Measurements from ENCODE around the gene RALGAPA2. TPM values are rescaled to one million over a fixed set of nuclear protein-coding genes. Genes with fewer than 3 reads are reported as not detected.

RALGAPA2 gene
- total and polyA plus RNA-seq, 2 experiments from 2014 or later: 1.3 to 2.6 TPM

DNA sequence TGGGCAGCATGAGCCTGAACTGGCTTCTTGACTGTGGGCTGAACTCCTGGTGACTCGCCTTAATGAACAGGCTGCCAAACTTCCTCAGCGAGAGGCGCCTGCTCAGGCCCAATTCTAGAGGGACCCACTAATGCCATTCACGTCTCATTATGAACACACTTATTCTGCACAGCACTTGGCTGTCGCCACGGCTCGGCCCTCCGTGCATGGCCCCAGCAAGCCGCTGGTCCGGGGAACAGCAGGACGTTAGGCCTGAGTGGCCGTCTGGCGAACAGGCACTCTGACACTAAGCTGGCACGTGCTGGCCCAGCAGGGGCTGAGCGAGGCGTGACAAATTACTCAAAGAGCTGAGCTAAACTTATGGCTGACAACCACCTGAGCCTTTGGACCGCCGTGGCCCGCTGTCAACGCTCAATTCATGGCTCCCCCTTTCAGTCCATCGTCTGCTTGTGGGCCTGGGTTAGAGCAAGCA, 298.6 kb downstream of the RALGAPA2 start:
- Histone ChIP-seq H4K20me1 (ENCODE audit: insufficient read depth) (no peaks in the 10 kb centered on the region), H3K9ac (no peak overlapping the region), H3F3A (ENCODE audit: insufficient read depth) (no peaks in the 10 kb centered on the region), H3K4me2 (ENCODE audit: unreplicated experiment) (no peak overlapping the region), H3K4me3 (no peak overlapping the region), H3K27me3 (replicated peaks; ENCODE audit: insufficient read depth) (no peaks in the 10 kb centered on the region), H2AFZ (no peak overlapping the region), H3K9me3 (ENCODE audit: low read depth) (no peaks in the 10 kb centered on the region), H3K79me2 (ENCODE audit: insufficient read depth) (no peaks in the 10 kb centered on the region), H3K36me3 (ENCODE audit: low read depth) (no peaks in the 10 kb centered on the region), H3K27ac (no peak overlapping the region), H3K4me1 (ENCODE audit: insufficient read depth) (no peaks in the 10 kb centered on the region), H3K9me2 (ENCODE audit: insufficient read depth) (no peaks in the 10 kb centered on the region)
- in situ Hi-C loops (cut with MboI): no loop called here
- peak; percentile 2 for DNase-seq
- WGBS, 2 experiments (ENCODE audit: low coverage in 1 of 2, low lambda C conversion rate in 2 of 2, missing lambda C conversion rate in 2 of 2): 78 to 82% methylated on average over 19 to 21 of the region's 21 CpGs
- TF ChIP-seq EZH2 (IDR thresholded peaks at IDR 0.05; ENCODE audit: insufficient read depth, poor library complexity, severe bottlenecking) (no peak), EZH2phosphoT487 (IDR thresholded peaks at IDR 0.05; ENCODE audit: insufficient read depth, low read depth) (no peak)

DNA sequence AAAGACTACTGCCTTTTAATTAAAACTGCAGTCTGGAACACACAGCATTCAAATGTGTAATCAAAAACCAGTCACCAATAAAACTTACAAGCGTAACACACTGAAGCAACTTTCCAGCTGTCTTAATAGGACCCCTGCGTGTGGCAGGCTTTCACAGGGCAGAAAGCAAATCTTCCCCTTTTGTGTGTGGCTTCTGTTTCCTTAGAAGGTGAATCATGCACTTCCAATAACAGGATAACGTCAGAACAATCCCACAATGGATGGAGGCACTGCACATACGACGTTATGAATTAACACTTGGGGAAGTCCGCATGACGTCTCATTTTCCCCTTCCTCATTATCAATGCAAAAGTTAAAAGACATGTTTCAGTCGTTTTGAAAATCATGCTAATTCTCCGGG, 299.7 kb downstream of the RALGAPA2 start:
- no peaks in the 10 kb centered on the region for H3K9me3 ChIP-seq (ENCODE audit: low read depth)
- H3K4me2 ChIP-seq (ENCODE audit: unreplicated experiment): no peak overlapping the region
- no peaks in the 10 kb centered on the region for H3K9me2 ChIP-seq (ENCODE audit: insufficient read depth)
- H2AFZ ChIP-seq: no peak overlapping the region
- DNase-seq: no peak
- 68 to 69% methylated on average over 9 of the region's 9 CpGs for WGBS, 2 experiments (ENCODE audit: low coverage in 1 of 2, low lambda C conversion rate in 2 of 2, missing lambda C conversion rate in 2 of 2)
- no peaks in the 10 kb centered on the region for H3K27me3 ChIP-seq (replicated peaks; ENCODE audit: insufficient read depth)
- H4K20me1 ChIP-seq (ENCODE audit: insufficient read depth): no peaks in the 10 kb centered on the region
- H3K36me3 ChIP-seq (ENCODE audit: low read depth): no peaks in the 10 kb centered on the region
- TF ChIP-seq EZH2 (IDR thresholded peaks at IDR 0.05; ENCODE audit: insufficient read depth, poor library complexity, severe bottlenecking): no peak
- TF ChIP-seq EZH2phosphoT487 (IDR thresholded peaks at IDR 0.05; ENCODE audit: insufficient read depth, low read depth): no peak
- H3K9ac ChIP-seq: no peak overlapping the region
- no peaks in the 10 kb centered on the region for H3F3A ChIP-seq (ENCODE audit: insufficient read depth)
- H3K27ac ChIP-seq: no peak overlapping the region
- no peak overlapping the region for H3K4me3 ChIP-seq
- no peaks in the 10 kb centered on the region for H3K79me2 ChIP-seq (ENCODE audit: insufficient read depth)
- in situ Hi-C loops (cut with MboI): no loop called here
- H3K4me1 ChIP-seq (ENCODE audit: insufficient read depth): no peaks in the 10 kb centered on the region

DNA sequence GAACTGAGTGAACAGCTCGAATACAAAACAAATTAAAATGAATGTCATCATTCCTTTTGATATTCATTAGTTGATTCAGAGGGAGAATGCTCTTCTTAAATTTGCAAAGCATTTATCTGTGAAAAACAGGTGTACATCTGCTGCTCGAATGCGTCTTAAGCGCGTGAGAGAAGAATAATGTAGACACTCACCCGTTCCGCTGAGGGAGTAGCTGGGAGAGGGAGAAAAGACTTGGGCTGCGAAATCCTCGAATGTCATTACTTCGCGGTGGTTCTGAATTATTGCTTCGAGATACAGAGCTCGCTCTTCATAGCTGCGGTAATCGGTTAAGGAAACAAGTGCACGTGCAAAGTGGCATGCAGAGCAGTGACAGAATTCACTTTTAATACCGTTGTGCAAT, 300.6 kb downstream of the RALGAPA2 start:
- no peaks in the 10 kb centered on the region for H3K27me3 ChIP-seq (replicated peaks; ENCODE audit: insufficient read depth)
- no peak overlapping the region for H3K9ac ChIP-seq
- H3K4me3 ChIP-seq: no peak overlapping the region
- no peaks in the 10 kb centered on the region for H3K4me1 ChIP-seq (ENCODE audit: insufficient read depth)
- no peak overlapping the region for H3K4me2 ChIP-seq (ENCODE audit: unreplicated experiment)
- H3K9me2 ChIP-seq (ENCODE audit: insufficient read depth): no peaks in the 10 kb centered on the region
- H3K36me3 ChIP-seq (ENCODE audit: low read depth): no peaks in the 10 kb centered on the region
- WGBS, 2 experiments (ENCODE audit: low coverage in 1 of 2, low lambda C conversion rate in 2 of 2, missing lambda C conversion rate in 2 of 2): 93 to 94% methylated on average over 17 of the region's 17 CpGs
- no peaks in the 10 kb centered on the region for H4K20me1 ChIP-seq (ENCODE audit: insufficient read depth)
- no peaks in the 10 kb centered on the region for H3F3A ChIP-seq (ENCODE audit: insufficient read depth)
- no peak for TF ChIP-seq EZH2phosphoT487 (IDR thresholded peaks at IDR 0.05; ENCODE audit: insufficient read depth, low read depth)
- no peak for TF ChIP-seq EZH2 (IDR thresholded peaks at IDR 0.05; ENCODE audit: insufficient read depth, poor library complexity, severe bottlenecking)
- in situ Hi-C loops (cut with MboI): no loop called here
- no peak overlapping the region for H2AFZ ChIP-seq
- DNase-seq: no peak
- no peaks in the 10 kb centered on the region for H3K79me2 ChIP-seq (ENCODE audit: insufficient read depth)
- no peak overlapping the region for H3K27ac ChIP-seq
- no peaks in the 10 kb centered on the region for H3K9me3 ChIP-seq (ENCODE audit: low read depth)

DNA sequence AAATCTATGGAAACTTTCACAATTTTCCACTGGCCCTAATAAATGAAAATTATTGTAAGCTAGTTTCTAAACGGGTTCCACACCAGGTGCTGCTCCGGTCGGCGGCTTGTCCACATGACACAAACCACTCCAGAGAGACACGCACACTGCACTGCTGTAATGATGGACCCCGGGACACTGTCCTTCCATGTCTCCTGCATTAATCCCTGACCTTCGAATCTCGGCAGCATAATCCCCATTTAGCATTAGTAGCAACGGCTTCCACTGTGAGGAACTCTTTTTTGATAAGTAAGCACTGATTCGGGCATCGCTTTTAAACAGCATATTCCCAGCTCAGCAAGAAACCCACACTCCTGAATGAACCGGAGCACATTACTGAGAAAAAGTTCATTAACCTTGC, 301.0 kb downstream of the RALGAPA2 start:
- Histone ChIP-seq H3K4me1 (ENCODE audit: insufficient read depth) (no peaks in the 10 kb centered on the region), H3K27ac (no peak overlapping the region), H3K27me3 (replicated peaks; ENCODE audit: insufficient read depth) (no peaks in the 10 kb centered on the region), H4K20me1 (ENCODE audit: insufficient read depth) (no peaks in the 10 kb centered on the region), H3F3A (ENCODE audit: insufficient read depth) (no peaks in the 10 kb centered on the region), H3K79me2 (ENCODE audit: insufficient read depth) (no peaks in the 10 kb centered on the region), H3K36me3 (ENCODE audit: low read depth) (no peaks in the 10 kb centered on the region), H3K9me3 (ENCODE audit: low read depth) (no peaks in the 10 kb centered on the region), H2AFZ (no peak overlapping the region), H3K9ac (no peak overlapping the region), H3K9me2 (ENCODE audit: insufficient read depth) (no peaks in the 10 kb centered on the region), H3K4me3 (no peak overlapping the region), H3K4me2 (ENCODE audit: unreplicated experiment) (no peak overlapping the region)
- DNase-seq: no peak
- no peak for TF ChIP-seq EZH2 (IDR thresholded peaks at IDR 0.05; ENCODE audit: insufficient read depth, poor library complexity, severe bottlenecking)
- no peak for TF ChIP-seq EZH2phosphoT487 (IDR thresholded peaks at IDR 0.05; ENCODE audit: insufficient read depth, low read depth)
- in situ Hi-C loops (cut with MboI): no loop called here
- WGBS, 2 experiments (ENCODE audit: low coverage in 1 of 2, low lambda C conversion rate in 2 of 2, missing lambda C conversion rate in 2 of 2): 91 to 92% methylated on average over 12 of the region's 12 CpGs

- Histone ChIP-seq H3K27me3 (replicated peaks; ENCODE audit: insufficient read depth) (no peaks in the 10 kb centered on the region), H4K20me1 (ENCODE audit: insufficient read depth) (no peaks in the 10 kb centered on the region), H3K36me3 (ENCODE audit: low read depth) (no peaks in the 10 kb centered on the region), H3K4me1 (ENCODE audit: insufficient read depth) (no peaks in the 10 kb centered on the region), H3K27ac (no peak overlapping the region), H3F3A (ENCODE audit: insufficient read depth) (no peaks in the 10 kb centered on the region), H2AFZ (no peak overlapping the region), H3K9ac (no peak overlapping the region), H3K4me3 (no peak overlapping the region), H3K79me2 (ENCODE audit: insufficient read depth) (no peaks in the 10 kb centered on the region), H3K9me3 (ENCODE audit: low read depth) (no peaks in the 10 kb centered on the region), H3K4me2 (ENCODE audit: unreplicated experiment) (no peak overlapping the region), H3K9me2 (ENCODE audit: insufficient read depth) (no peaks in the 10 kb centered on the region)
- in situ Hi-C loops (cut with MboI): no loop called here
- no peak for DNase-seq
- WGBS, 2 experiments (ENCODE audit: low coverage in 1 of 2, low lambda C conversion rate in 2 of 2, missing lambda C conversion rate in 2 of 2): 37 to 41% methylated on average over 6 of the region's 6 CpGs
- no peak for TF ChIP-seq EZH2 (IDR thresholded peaks at IDR 0.05; ENCODE audit: insufficient read depth, poor library complexity, severe bottlenecking)
Observed at GRCh38 chr20:20410678-20411077, 301.8 kb downstream of the RALGAPA2 start.

Measured in GM23248 (cell line).